ENCODE measurements around the gene GYPA. TPM values are rescaled to one million over a fixed set of nuclear protein-coding genes. Genes with fewer than 3 reads are reported as not detected.

GYPA gene
- total RNA-seq, 1 experiment from 2014 or later: not detected

GRCh38 chr4:144179152-144179739, 38.7 kb upstream of the GYPA start:
- H3K27me3 ChIP-seq (ENCODE audit: insufficient read depth, low read length): no peaks in the 10 kb centered on the region
- H2BK12ac ChIP-seq (ENCODE audit: insufficient read length, low read depth, low read length): no peak overlapping the region
- no peaks in the 10 kb centered on the region for H3K9me3 Mint-ChIP-seq
- no peak overlapping the region for H3K56ac ChIP-seq (ENCODE audit: insufficient read length, low read depth, low read length)
- no peak overlapping the region for H4K91ac ChIP-seq (ENCODE audit: insufficient read length, low read depth, low read length)
- H3K4ac ChIP-seq (ENCODE audit: low read depth, low read length): no peak overlapping the region
- no peaks in the 10 kb centered on the region for H3K9me3 ChIP-seq (ENCODE audit: control insufficient read depth, low read depth, low read length)
- no peak overlapping the region for H4K8ac ChIP-seq (replicated peaks; ENCODE audit: insufficient read length, low read depth, low read length)
- H3K36me3 Mint-ChIP-seq (ENCODE audit: insufficient read depth in 1 of 3, low read depth in 3 of 3): no peaks in the 10 kb centered on the region
- no peak overlapping the region for H3K14ac ChIP-seq (ENCODE audit: insufficient read depth, low read length)
- no peak overlapping the region for H2BK5ac ChIP-seq (ENCODE audit: insufficient read length, low read length)
- H3K79me1 ChIP-seq (ENCODE audit: insufficient read depth, low read depth, low read length, poor library complexity, severe bottlenecking): peaks cover 2% of the 10 kb centered on the region
- H3K23ac ChIP-seq (ENCODE audit: insufficient read length, low read depth, low read length): no peak overlapping the region
- H3T11ph ChIP-seq (ENCODE audit: low read length): no peak overlapping the region
- no peak overlapping the region for H2AFZ ChIP-seq (ENCODE audit: low read length)
- H3K27me3 Mint-ChIP-seq (ENCODE audit: low read depth): no peaks in the 10 kb centered on the region
- peak overlapping the region in 1 of 3 experiments; percentile 0; a peak in 1 of 7 replicates for H3K27ac Mint-ChIP-seq
- H2BK15ac ChIP-seq (ENCODE audit: low read depth, low read length): no peak overlapping the region
- WGBS (ENCODE audit: extremely low coverage, insufficient read length, low lambda C conversion rate): 100% methylated on average over 1 of the region's 1 CpG
- no peak for DNase-seq
- no peak overlapping the region for H2BK120ac ChIP-seq (ENCODE audit: low read depth, low read length, poor library complexity, severe bottlenecking)
- no peaks in the 10 kb centered on the region for H4K20me1 ChIP-seq (ENCODE audit: control insufficient read depth, insufficient read depth, insufficient read length)
- H3K79me2 ChIP-seq (ENCODE audit: insufficient read depth, low read length): no peaks in the 10 kb centered on the region
- peaks cover 4% of the 10 kb centered on the region; the same call in 1 of the 2 replicates for H3K4me1 ChIP-seq (ENCODE audit: insufficient read depth, low read length)
- no peak overlapping the region for H3K4me3 Mint-ChIP-seq
- no peak overlapping the region for H3K18ac ChIP-seq (ENCODE audit: insufficient read length, low read depth, low read length)
- no peak for TF ChIP-seq CTCF (conservative IDR thresholded peaks at IDR 0.05)
- H2BK20ac ChIP-seq (ENCODE audit: low read depth, low read length, poor library complexity, severe bottlenecking): no peak overlapping the region
- no peaks in the 10 kb centered on the region for H3K23me2 ChIP-seq (ENCODE audit: insufficient read length, low read depth, low read length, poor library complexity, severe bottlenecking)
- H2AK5ac ChIP-seq (ENCODE audit: insufficient read length, low read length): no peak overlapping the region
- no peak overlapping the region for H3K9ac ChIP-seq (ENCODE audit: extremely low read depth, insufficient read length, low read length)
- H4K5ac ChIP-seq (ENCODE audit: insufficient read length, low read depth, low read length): no peak overlapping the region
- no peak overlapping the region for H3K27ac ChIP-seq (ENCODE audit: insufficient read length, low read depth, low read length)
- H3K4me1 Mint-ChIP-seq: peaks cover 13% of the 10 kb centered on the region in 2 experiments
- no peak overlapping the region for H3K4me2 ChIP-seq (ENCODE audit: insufficient read depth, insufficient read length, low read length)
